NB4 (cell line): ENCODE measurements around the gene THSD4.

Source experiments
- DNase-seq: peaks from one replicate; pipeline ENCODE4 v3.0.0; 2010; ENCODE audit warnings: low read depth
- H3K4me3 ChIP-seq: one replicate; pipeline ENCODE4 v1.5.1; 2011; ENCODE audit warnings: mild to moderate bottlenecking, low read depth, low read length, moderate library complexity
- MYC ChIP-seq: IDR thresholded peaks from 2 replicates; pipeline ENCODE4 v1.6.1; 2011; ENCODE audit warnings: low read depth, low read length
- POLR2A ChIP-seq: IDR thresholded peaks from 2 replicates; pipeline ENCODE4 v1.6.1; 2011; ENCODE audit warnings: mild to moderate bottlenecking; ENCODE audit not compliant: insufficient read length; ENCODE audit errors: extremely low read depth
- TF ChIP-seq, protein P1 (sequence below): IDR thresholded peaks from 2 replicates; pipeline ENCODE4 v1.6.1; 2011; ENCODE audit warnings: low read depth, low read length
- TF ChIP-seq, protein P2 (sequence below): IDR thresholded peaks from one replicate; pipeline ENCODE4 v1.5.1; 2012; ENCODE audit warnings: low read depth, low read length

THSD4 gene

DNA sequence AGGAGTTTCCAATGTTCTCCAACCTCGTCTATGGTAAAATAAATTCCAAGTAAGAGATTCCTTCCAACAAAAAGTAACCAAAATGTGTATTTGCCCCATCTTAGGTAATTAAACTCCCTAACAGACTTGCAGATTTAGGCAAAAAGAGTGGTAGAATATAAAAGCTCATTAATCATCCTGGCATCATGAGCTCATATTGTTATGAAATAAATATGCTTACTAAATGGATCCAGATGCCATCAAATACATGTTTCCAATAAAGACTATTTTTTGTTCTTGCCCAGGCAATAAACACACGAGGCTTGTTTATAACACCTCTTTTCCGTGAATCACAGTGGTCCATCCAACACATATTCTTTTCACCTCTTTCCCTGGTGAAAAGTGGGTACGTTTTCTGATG lies 189.4 kb downstream of the THSD4 start:
- H3K4me3 ChIP-seq = no peak overlapping the region
- DNase-seq = no peak
- TF ChIP-seq, protein P1, sequence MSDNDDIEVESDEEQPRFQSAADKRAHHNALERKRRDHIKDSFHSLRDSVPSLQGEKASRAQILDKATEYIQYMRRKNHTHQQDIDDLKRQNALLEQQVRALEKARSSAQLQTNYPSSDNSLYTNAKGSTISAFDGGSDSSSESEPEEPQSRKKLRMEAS = no peak
- TF ChIP-seq, protein P2, sequence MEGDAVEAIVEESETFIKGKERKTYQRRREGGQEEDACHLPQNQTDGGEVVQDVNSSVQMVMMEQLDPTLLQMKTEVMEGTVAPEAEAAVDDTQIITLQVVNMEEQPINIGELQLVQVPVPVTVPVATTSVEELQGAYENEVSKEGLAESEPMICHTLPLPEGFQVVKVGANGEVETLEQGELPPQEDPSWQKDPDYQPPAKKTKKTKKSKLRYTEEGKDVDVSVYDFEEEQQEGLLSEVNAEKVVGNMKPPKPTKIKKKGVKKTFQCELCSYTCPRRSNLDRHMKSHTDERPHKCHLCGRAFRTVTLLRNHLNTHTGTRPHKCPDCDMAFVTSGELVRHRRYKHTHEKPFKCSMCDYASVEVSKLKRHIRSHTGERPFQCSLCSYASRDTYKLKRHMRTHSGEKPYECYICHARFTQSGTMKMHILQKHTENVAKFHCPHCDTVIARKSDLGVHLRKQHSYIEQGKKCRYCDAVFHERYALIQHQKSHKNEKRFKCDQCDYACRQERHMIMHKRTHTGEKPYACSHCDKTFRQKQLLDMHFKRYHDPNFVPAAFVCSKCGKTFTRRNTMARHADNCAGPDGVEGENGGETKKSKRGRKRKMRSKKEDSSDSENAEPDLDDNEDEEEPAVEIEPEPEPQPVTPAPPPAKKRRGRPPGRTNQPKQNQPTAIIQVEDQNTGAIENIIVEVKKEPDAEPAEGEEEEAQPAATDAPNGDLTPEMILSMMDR = no peak
- no peak for TF ChIP-seq POLR2A
- no peak for TF ChIP-seq MYC

DNA sequence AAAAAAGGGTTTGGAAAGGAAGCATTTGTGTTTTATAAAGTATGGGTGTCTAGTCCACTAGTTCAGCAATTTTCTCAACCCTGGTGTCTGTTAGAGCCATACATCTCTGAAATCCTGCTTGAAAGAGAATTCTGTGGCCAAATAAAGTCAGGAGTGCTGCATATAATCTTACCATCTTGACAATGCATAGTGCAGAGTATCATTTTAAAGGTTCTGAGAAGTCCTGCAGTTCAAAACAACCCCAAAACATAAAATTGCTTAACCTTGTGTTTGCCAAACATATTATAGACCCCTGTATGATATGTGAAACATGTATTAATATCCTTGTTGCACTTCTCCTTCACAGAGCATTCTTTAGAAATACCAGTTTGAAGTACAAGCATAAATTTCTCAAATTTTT lies 191.3 kb downstream of the THSD4 start:
- no peak for DNase-seq
- H3K4me3 ChIP-seq = no peak overlapping the region
- TF ChIP-seq POLR2A (no peak), MYC (no peak)
- TF ChIP-seq, protein P1 = no peak
- TF ChIP-seq, protein P2 = no peak

DNA sequence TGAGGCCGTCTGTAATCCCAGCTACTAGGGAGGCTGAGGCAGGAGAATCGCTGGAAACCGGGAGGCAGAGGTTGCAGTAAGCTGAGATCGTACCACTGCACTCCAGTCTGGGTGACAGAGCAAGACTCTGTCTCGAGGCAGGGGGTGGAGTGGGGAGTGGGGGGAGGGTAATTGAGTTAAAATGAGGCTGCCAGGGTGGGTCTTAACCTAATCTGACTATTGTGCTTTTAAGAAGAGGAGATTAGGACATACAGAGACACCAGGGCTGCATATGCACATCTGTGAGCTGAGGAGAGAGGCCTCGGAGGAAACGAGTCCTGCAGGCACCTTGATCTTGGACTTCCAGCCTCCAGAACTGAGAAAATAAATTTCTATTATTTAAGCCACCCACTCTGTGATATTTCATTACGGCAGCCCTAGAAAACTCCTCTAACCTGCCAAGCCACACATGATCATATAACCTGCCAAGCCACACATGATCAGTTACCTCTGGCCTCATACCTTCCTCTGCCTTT lies 197.0 kb downstream of the THSD4 start:
- TF ChIP-seq, protein P2 = no peak
- TF ChIP-seq POLR2A = no peak
- TF ChIP-seq, protein P1 = no peak
- no peak for TF ChIP-seq MYC
- DNase-seq = no peak

DNA sequence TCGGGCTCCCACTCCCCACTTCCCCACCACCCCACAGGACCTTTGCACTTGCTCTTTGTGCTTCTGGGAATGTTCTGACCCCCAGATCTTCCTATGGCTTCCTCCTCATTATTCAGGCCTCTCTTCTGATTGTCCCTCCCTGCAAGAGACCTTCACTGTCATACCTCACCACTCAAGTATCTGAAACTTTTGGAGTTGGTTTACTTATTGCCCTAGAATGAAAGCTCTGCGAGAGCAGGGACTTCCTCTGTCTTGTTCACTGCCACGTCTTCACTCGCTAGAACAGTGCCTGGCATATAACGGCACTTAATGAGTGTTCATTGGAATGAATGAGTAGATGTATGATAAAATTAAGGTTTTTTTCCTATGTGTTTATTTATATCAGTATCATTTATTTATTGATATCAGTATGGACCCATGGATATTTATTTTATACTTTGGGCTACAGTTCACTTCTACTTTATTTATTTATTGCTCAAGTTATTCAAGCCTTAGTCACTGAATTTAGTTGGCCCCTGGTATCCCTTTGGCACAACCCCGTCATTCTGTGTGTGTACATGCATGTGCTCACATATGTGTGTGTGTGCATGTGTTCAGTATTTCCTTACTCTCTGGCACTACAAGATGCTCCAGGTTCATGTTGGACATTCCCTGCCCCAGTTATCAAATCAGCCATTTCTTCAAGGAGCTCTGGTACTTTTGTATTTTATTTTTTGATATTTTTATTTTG lies 197.6 kb downstream of the THSD4 start:
- TF ChIP-seq MYC (no peak), POLR2A (no peak)
- TF ChIP-seq, protein P2 = no peak
- TF ChIP-seq, protein P1 = no peak
- DNase-seq = no peak
- H3K4me3 ChIP-seq = no peak overlapping the region

More for the DNA sequence above, 197.0 kb downstream of the THSD4 start:
- no peak overlapping the region for H3K4me3 ChIP-seq

DNA sequence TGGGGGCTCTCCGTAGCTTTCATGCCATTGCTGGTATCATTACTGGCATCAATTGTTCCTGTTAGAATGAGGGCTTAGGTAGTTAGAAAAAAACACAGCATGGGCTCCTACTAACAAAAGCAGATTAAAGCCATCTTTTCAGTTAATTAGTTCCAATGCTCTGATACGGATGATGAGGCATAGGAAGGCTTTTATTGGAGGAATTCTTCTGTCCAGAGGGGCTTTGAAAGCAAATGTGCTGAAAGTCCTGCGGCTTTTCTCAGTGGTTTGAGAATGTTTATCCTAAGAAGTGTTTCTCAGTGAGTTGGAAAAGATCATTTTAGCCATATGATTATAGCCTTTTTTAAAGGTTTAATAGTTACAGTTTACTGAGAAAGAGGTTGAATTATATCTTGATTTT lies 198.5 kb downstream of the THSD4 start:
- no peak for DNase-seq
- no peak overlapping the region for H3K4me3 ChIP-seq
- TF ChIP-seq, protein P1 = no peak
- TF ChIP-seq, protein P2 = no peak
- no peak for TF ChIP-seq POLR2A
- TF ChIP-seq MYC = no peak
